HL-60 (cell line): ENCODE results near the gene FKBP11.
"Not testable (repeated sequence)": the region's sequence is repeated elsewhere in the genome, so short reads cannot be mapped to it uniquely, and the experiment has no call there.

Experiments used
- DNase-seq, 2 experiments: peaks; one replicate each; pipeline ENCODE4 v3.0.0-alpha.2; 2010 to 2020; ENCODE audit warnings: low read depth in 1 of 2, low spot score in 1 of 2
- H3K27ac ChIP-seq: fragments of 250-450 bp; sonication (Bioruptor Pico); replicated peaks from 2 replicates; pipeline ENCODE4 v1.5.1; 2020; ENCODE audit warnings: mild to moderate bottlenecking, moderate library complexity
- H3K27me3 ChIP-seq: fragments of 250-450 bp; sonication (Bioruptor Pico); 2 replicates; pipeline ENCODE4 v1.5.1; 2021; ENCODE audit warnings: mild to moderate bottlenecking, moderate library complexity; ENCODE audit not compliant: insufficient read depth, poor library complexity, severe bottlenecking
- H3K4me3 ChIP-seq: replicated peaks from 2 replicates; pipeline ENCODE4 v1.5.1; 2011; ENCODE audit warnings: mild to moderate bottlenecking, control low read depth, low read length; ENCODE audit not compliant: insufficient read depth
- CTCF ChIP-seq: IDR thresholded peaks from one replicate; pipeline ENCODE4 v1.5.1; 2011; ENCODE audit warnings: low read length, control low read depth, inconsistent platforms; ENCODE audit not compliant: insufficient read depth
- GABPA ChIP-seq: IDR thresholded peaks from 2 replicates; pipeline ENCODE4 v1.6.1; 2012; ENCODE audit warnings: low read depth
- POLR2AphosphoS5 ChIP-seq: IDR thresholded peaks from 2 replicates; pipeline ENCODE4 v1.6.1; 2012; ENCODE audit warnings: low read depth
- REST ChIP-seq: IDR thresholded peaks from 2 replicates; pipeline ENCODE4 v1.6.1; 2012; ENCODE audit warnings: low read depth; ENCODE audit not compliant: insufficient replicate concordance
- SPI1 ChIP-seq: IDR thresholded peaks from 2 replicates; pipeline ENCODE4 v1.6.1; 2012; ENCODE audit warnings: low read depth, mild to moderate bottlenecking, borderline replicate concordance

Gene FKBP11

GRCh38 chr12:48910196-48910595, 15.1 kb downstream of the FKBP11 start:
- Histone ChIP-seq H3K4me3 (no peak overlapping the region), H3K27me3 (no peaks in the 10 kb centered on the region), H3K27ac (no peak overlapping the region)
- no peak for DNase-seq
- no peak for TF ChIP-seq CTCF
- TF ChIP-seq GABPA, result no peak
- no peak for TF ChIP-seq POLR2AphosphoS5
- TF ChIP-seq REST, result no peak
- TF ChIP-seq SPI1, result no peak

- H3K4me3 ChIP-seq, DNase-seq, H3K27ac ChIP-seq, H3K27me3 ChIP-seq: not testable (repeated sequence)
These were observed 15.6 kb downstream of the FKBP11 start for GRCh38 chr12:48909698-48910097.

- H3K27me3 ChIP-seq, result no peaks in the 10 kb centered on the region
- DNase-seq, result no peak
- H3K27ac ChIP-seq, result no peak overlapping the region
- no peak for TF ChIP-seq GABPA
- TF ChIP-seq POLR2AphosphoS5, result no peak
- TF ChIP-seq SPI1, result no peak
- TF ChIP-seq REST, result no peak
- no peak for TF ChIP-seq CTCF
- no peak overlapping the region for H3K4me3 ChIP-seq
These were observed 18.0 kb downstream of the FKBP11 start for GRCh38 chr12:48907245-48907644.

- TF ChIP-seq REST, result no peak
- TF ChIP-seq CTCF, result peak; percentile 37
- TF ChIP-seq SPI1, result no peak
- no peak overlapping the region for H3K27ac ChIP-seq
- DNase-seq, result peak; percentile 47 to 87
- peak overlapping the region; percentile 43 for H3K4me3 ChIP-seq
- H3K27me3 ChIP-seq, result no peaks in the 10 kb centered on the region
These were observed 21.3 kb downstream of the FKBP11 start for GRCh38 chr12:48903982-48904411.
